CD4-positive, alpha-beta T cell (primary cell): ENCODE measurements around the gene MUSTN1. TPM values are rescaled to one million over a fixed set of nuclear protein-coding genes. Genes with fewer than 3 reads are reported as not detected.

Experiments used
- ATAC-seq: fragments of 200-7000 bp; cut with Tn5 transposase; one replicate; pipeline ENCODE4 v1.10.0; 2022; ENCODE audit warnings: mild to moderate bottlenecking; ENCODE audit not compliant: poor library complexity
- CTCF ChIA-PET: fragments of 350-600 bp; sonication (Branson Sonifier 250); formaldehyde crosslinking; loops from one replicate; lab custom pipeline; 2021; ENCODE audit warnings: antibody characterized with exemption, inconsistent platforms; lab: Charles Lee
- POLR2A ChIA-PET: fragments of 350-600 bp; sonication (Branson Sonifier 250); formaldehyde crosslinking; loops from one replicate; lab custom pipeline; 2021; ENCODE audit warnings: antibody characterized with exemption, inconsistent platforms; lab: Charles Lee
- DNase-seq, 14 experiments: peaks; one replicate each; pipeline ENCODE4 v3.0.0-alpha.2; 2013 to 2020; ENCODE audit warnings: mixed read lengths in 2 of 14
- H3K27ac ChIP-seq, 2 donors: one replicate each; pipeline versions ENCODE4 v1.5.1 to v1.7.0; 2013; ENCODE audit warnings: low read length in 2 of 2, low read depth in 1 of 2, mild to moderate bottlenecking in 1 of 2
- H3K27me3 ChIP-seq, 2 experiments: 1 replicate in 1 of 2; 2 replicates in 1 of 2; pipeline versions ENCODE4 v1.6.1 to v1.7.0; 2013; ENCODE audit warnings: low read length in 2 of 2, control low read depth in 1 of 2, mild to moderate bottlenecking in 1 of 2, moderate library complexity in 1 of 2; ENCODE audit not compliant: insufficient read depth in 2 of 2, control insufficient read depth in 1 of 2
- H3K36me3 ChIP-seq: one replicate; pipeline ENCODE4 v1.6.1; 2013; ENCODE audit warnings: low read length, control low read depth; ENCODE audit not compliant: insufficient read depth
- H3K4me1 ChIP-seq: one replicate; pipeline ENCODE4 v1.6.1; 2013; ENCODE audit warnings: low read length, control low read depth; ENCODE audit not compliant: insufficient read depth
- H3K4me3 ChIP-seq: one replicate; pipeline ENCODE4 v1.5.1; 2013; ENCODE audit warnings: mild to moderate bottlenecking, low read length, moderate library complexity
- H3K9me3 ChIP-seq, 2 experiments: 1 replicate in 1 of 2; 2 replicates in 1 of 2; pipeline versions ENCODE4 v1.6.1 to v1.7.0; 2013; ENCODE audit warnings: low read length in 2 of 2, mild to moderate bottlenecking in 2 of 2, control low read depth in 1 of 2, moderate library complexity in 1 of 2; ENCODE audit not compliant: control insufficient read depth in 1 of 2, insufficient read depth in 1 of 2
- H3K27ac Mint-ChIP-seq: one replicate; pipeline ENCODE4 v1.8.0; 2020; ENCODE audit warnings: mixed read lengths
- H3K27me3 Mint-ChIP-seq: one replicate; pipeline ENCODE4 v1.8.0; 2021; ENCODE audit warnings: mixed read lengths
- H3K36me3 Mint-ChIP-seq: one replicate; pipeline ENCODE4 v1.8.0; 2021; ENCODE audit warnings: low read depth, mixed read lengths
- H3K4me1 Mint-ChIP-seq: one replicate; pipeline ENCODE4 v1.8.0; 2021; ENCODE audit warnings: low read depth, mixed read lengths
- H3K4me3 Mint-ChIP-seq: one replicate; pipeline ENCODE4 v1.8.0; 2020; ENCODE audit warnings: mild to moderate bottlenecking, mixed read lengths
- H3K9me3 Mint-ChIP-seq: one replicate; pipeline ENCODE4 v1.8.0; 2020; ENCODE audit warnings: mixed read lengths
- intact Hi-C, 2 experiments: fragments of 100-400 bp; cut with DNase I in 1 of 2; cut with micrococcal nuclease in 1 of 2; formaldehyde crosslinking; loops; one replicate each; pipeline versions ENCODE4 v1.15.1 to v1.9.0; 2023 to 2025; cut with DNase I, micrococcal nuclease
- total RNA-seq, 174 experiments: library from RNA in 2 of 174; stranded (reverse) in 2 of 174; gene quantifications; one replicate each; pipeline ENCODE4 v1.2.3 and lab custom pipeline; 2021 to 2026
- TF ChIP-seq, protein P1 (sequence below): fragments of 200-600 bp; IDR thresholded peaks from one replicate; pipeline ENCODE4 v1.8.0; 2022; ENCODE audit warnings: antibody characterized with exemption, mild to moderate bottlenecking

MUSTN1 gene
- total RNA-seq, 2 experiments from 2014 or later = 10.7 to 11.3 TPM

GRCh38 chr3:52827866-52828376 is 6.9 kb downstream of the MUSTN1 start:
- DNase-seq = no peak
- ATAC-seq = no peak
- Histone ChIP-seq H3K4me3 (no peak overlapping the region), H3K36me3 (peaks cover 7% of the 10 kb centered on the region), H3K27me3 (no peaks in the 10 kb centered on the region), H3K4me1 (no peaks in the 10 kb centered on the region), H3K9me3 (no peaks in the 10 kb centered on the region), H3K27ac (no peak overlapping the region)
- intact Hi-C loops = no loop called here
- ChIA-PET CTCF (no interaction called here), POLR2A (no interaction called here)
- Mint-ChIP-seq H3K36me3 (peaks cover 9% of the 10 kb centered on the region), H3K4me3 (no peak overlapping the region), H3K27me3 (no peaks in the 10 kb centered on the region), H3K9me3 (no peaks in the 10 kb centered on the region), H3K4me1 (no peaks in the 10 kb centered on the region), H3K27ac (no peak overlapping the region)
- TF ChIP-seq, protein P1, sequence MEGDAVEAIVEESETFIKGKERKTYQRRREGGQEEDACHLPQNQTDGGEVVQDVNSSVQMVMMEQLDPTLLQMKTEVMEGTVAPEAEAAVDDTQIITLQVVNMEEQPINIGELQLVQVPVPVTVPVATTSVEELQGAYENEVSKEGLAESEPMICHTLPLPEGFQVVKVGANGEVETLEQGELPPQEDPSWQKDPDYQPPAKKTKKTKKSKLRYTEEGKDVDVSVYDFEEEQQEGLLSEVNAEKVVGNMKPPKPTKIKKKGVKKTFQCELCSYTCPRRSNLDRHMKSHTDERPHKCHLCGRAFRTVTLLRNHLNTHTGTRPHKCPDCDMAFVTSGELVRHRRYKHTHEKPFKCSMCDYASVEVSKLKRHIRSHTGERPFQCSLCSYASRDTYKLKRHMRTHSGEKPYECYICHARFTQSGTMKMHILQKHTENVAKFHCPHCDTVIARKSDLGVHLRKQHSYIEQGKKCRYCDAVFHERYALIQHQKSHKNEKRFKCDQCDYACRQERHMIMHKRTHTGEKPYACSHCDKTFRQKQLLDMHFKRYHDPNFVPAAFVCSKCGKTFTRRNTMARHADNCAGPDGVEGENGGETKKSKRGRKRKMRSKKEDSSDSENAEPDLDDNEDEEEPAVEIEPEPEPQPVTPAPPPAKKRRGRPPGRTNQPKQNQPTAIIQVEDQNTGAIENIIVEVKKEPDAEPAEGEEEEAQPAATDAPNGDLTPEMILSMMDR = no peak

DNA sequence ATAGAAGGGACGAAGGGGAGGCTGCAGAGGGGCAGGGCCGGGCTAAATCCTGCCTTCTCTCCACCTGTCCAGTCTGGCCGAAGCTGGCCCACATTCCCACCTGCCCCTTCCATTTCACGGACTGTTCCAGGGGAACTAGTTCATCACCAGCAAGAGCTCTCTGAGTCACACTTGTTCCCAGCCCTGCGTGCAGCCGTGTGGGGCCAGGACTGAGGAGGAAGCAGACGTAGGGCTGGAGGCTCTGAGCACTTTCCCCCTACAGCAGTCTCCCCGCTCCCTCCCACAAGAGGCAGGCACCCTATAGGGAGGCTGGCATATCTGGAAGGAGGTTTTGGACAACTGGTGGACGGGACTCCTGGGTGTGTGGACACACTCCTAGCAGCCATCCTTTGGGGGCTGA is 7.4 kb downstream of the MUSTN1 start:
- ATAC-seq = no peak
- ChIA-PET POLR2A (no interaction called here), CTCF (no interaction called here)
- TF ChIP-seq, protein P1 = no peak
- no peak for DNase-seq
- Mint-ChIP-seq H3K4me1 (no peaks in the 10 kb centered on the region), H3K27me3 (no peaks in the 10 kb centered on the region), H3K27ac (no peak overlapping the region), H3K9me3 (no peaks in the 10 kb centered on the region), H3K4me3 (no peak overlapping the region), H3K36me3 (peaks cover 9% of the 10 kb centered on the region)
- Histone ChIP-seq H3K4me1 (no peaks in the 10 kb centered on the region), H3K9me3 (no peaks in the 10 kb centered on the region), H3K27ac (no peak overlapping the region), H3K27me3 (no peaks in the 10 kb centered on the region), H3K36me3 (peaks cover 7% of the 10 kb centered on the region), H3K4me3 (no peak overlapping the region)
- intact Hi-C loops = no loop called here

- no peak overlapping the region for H3K27ac Mint-ChIP-seq
- no peaks in the 10 kb centered on the region for H3K9me3 Mint-ChIP-seq
- ChIA-PET POLR2A (no interaction called here), CTCF (no interaction called here)
- no peaks in the 10 kb centered on the region for H3K9me3 ChIP-seq
- peaks cover 7% of the 10 kb centered on the region for H3K36me3 ChIP-seq
- no peaks in the 10 kb centered on the region for H3K27me3 ChIP-seq
- no peaks in the 10 kb centered on the region for H3K27me3 Mint-ChIP-seq
- no peak overlapping the region for H3K27ac ChIP-seq
- DNase-seq = no peak
- no peak overlapping the region for H3K4me3 ChIP-seq
- no peaks in the 10 kb centered on the region for H3K4me1 Mint-ChIP-seq
- peaks cover 14% of the 10 kb centered on the region for H3K36me3 Mint-ChIP-seq
- H3K4me3 Mint-ChIP-seq = no peak overlapping the region
- intact Hi-C loops = no loop called here
- no peak for ATAC-seq
- no peaks in the 10 kb centered on the region for H3K4me1 ChIP-seq
- TF ChIP-seq, protein P1 = no peak
These were observed 10.8 kb downstream of the MUSTN1 start for GRCh38 chr3:52824037-52824436.
